Measurements from ENCODE around the gene NTN5.

- TF ChIP-seq CTCF (conservative IDR thresholded peaks at IDR 0.05; ENCODE audit: low read length) (no peak), EZH2phosphoT487 (IDR thresholded peaks at IDR 0.05; ENCODE audit: borderline replicate concordance, low read depth, low read length) (no peak)
Observed at GRCh38 chr19:48616041-48616436, 56.8 kb downstream of the NTN5 start.
